ENCODE measurements around the gene GPBP1L1.

GPBP1L1 gene

GRCh38 chr1:45669859-45670655 is 16.3 kb downstream of the GPBP1L1 start:
- DNase-seq (ENCODE audit: low read depth, low spot score): no peak
- no peak overlapping the region for H3K27ac ChIP-seq
- H3K36me3 ChIP-seq (ENCODE audit: insufficient read depth, low read length): peaks cover 13% of the 10 kb centered on the region
- H3K9me3 ChIP-seq (ENCODE audit: low read depth, low read length): no peaks in the 10 kb centered on the region
- no peak overlapping the region for H3K4me3 ChIP-seq
- no peak for TF ChIP-seq POLR2AphosphoS5 (IDR thresholded peaks at IDR 0.05; ENCODE audit: borderline replicate concordance, low read depth, low read length)
- no peak for TF ChIP-seq EZH2 (IDR thresholded peaks at IDR 0.05)
- no peak for TF ChIP-seq FOXP2 (optimal IDR thresholded peaks at IDR 0.05; ENCODE audit: control extremely low read depth, extremely low read length, insufficient read depth)
- H3K9ac ChIP-seq (ENCODE audit: insufficient read length): no peak overlapping the region

GRCh38 chr1:45669379-45669778 is 17.0 kb downstream of the GPBP1L1 start:
- DNase-seq (ENCODE audit: low read depth, low spot score): no peak
- Histone ChIP-seq H3K36me3 (ENCODE audit: insufficient read depth, low read length) (peaks cover 10% of the 10 kb centered on the region), H3K4me3 (no peak overlapping the region), H3K27ac (no peak overlapping the region), H3K9ac (ENCODE audit: insufficient read length) (no peak overlapping the region), H3K9me3 (ENCODE audit: low read depth, low read length) (no peaks in the 10 kb centered on the region)
- TF ChIP-seq POLR2AphosphoS5 (IDR thresholded peaks at IDR 0.05; ENCODE audit: borderline replicate concordance, low read depth, low read length) (no peak), EZH2 (IDR thresholded peaks at IDR 0.05) (no peak), FOXP2 (optimal IDR thresholded peaks at IDR 0.05; ENCODE audit: control extremely low read depth, extremely low read length, insufficient read depth) (no peak)

- Histone ChIP-seq H3K36me3 (ENCODE audit: insufficient read depth, low read length) (peaks cover 8% of the 10 kb centered on the region), H3K9me3 (ENCODE audit: low read depth, low read length) (no peaks in the 10 kb centered on the region), H3K27ac (no peak overlapping the region), H3K9ac (ENCODE audit: insufficient read length) (no peak overlapping the region), H3K4me3 (no peak overlapping the region)
- no peak for DNase-seq (ENCODE audit: low read depth, low spot score)
- TF ChIP-seq FOXP2 (optimal IDR thresholded peaks at IDR 0.05; ENCODE audit: control extremely low read depth, extremely low read length, insufficient read depth) (no peak), EZH2 (IDR thresholded peaks at IDR 0.05) (no peak), POLR2AphosphoS5 (IDR thresholded peaks at IDR 0.05; ENCODE audit: borderline replicate concordance, low read depth, low read length) (no peak)
Measured at GRCh38 chr1:45668526-45668925, 17.8 kb downstream of the GPBP1L1 start.

- Histone ChIP-seq H3K4me3 (no peak overlapping the region), H3K36me3 (ENCODE audit: insufficient read depth, low read length) (peaks cover 8% of the 10 kb centered on the region), H3K9ac (ENCODE audit: insufficient read length) (no peak overlapping the region), H3K27ac (no peak overlapping the region), H3K9me3 (ENCODE audit: low read depth, low read length) (no peaks in the 10 kb centered on the region)
- DNase-seq (ENCODE audit: low read depth, low spot score): no peak
- TF ChIP-seq POLR2AphosphoS5 (IDR thresholded peaks at IDR 0.05; ENCODE audit: borderline replicate concordance, low read depth, low read length) (no peak), FOXP2 (optimal IDR thresholded peaks at IDR 0.05; ENCODE audit: control extremely low read depth, extremely low read length, insufficient read depth) (no peak), EZH2 (IDR thresholded peaks at IDR 0.05) (no peak)
Measured at GRCh38 chr1:45667321-45668111, 18.8 kb downstream of the GPBP1L1 start.

- TF ChIP-seq POLR2AphosphoS5 (IDR thresholded peaks at IDR 0.05; ENCODE audit: borderline replicate concordance, low read depth, low read length) (no peak), EZH2 (IDR thresholded peaks at IDR 0.05) (no peak), FOXP2 (optimal IDR thresholded peaks at IDR 0.05; ENCODE audit: control extremely low read depth, extremely low read length, insufficient read depth) (no peak)
- no peak overlapping the region for H3K4me3 ChIP-seq
- no peaks in the 10 kb centered on the region for H3K9me3 ChIP-seq (ENCODE audit: low read depth, low read length)
- H3K36me3 ChIP-seq (ENCODE audit: insufficient read depth, low read length): peaks cover 8% of the 10 kb centered on the region
- no peak overlapping the region for H3K27ac ChIP-seq
- H3K9ac ChIP-seq (ENCODE audit: insufficient read length): no peak overlapping the region
- DNase-seq (ENCODE audit: low read depth, low spot score): no peak
Measured at GRCh38 chr1:45666836-45667235, 19.5 kb downstream of the GPBP1L1 start.

GRCh38 chr1:45660336-45660735 is 26.0 kb downstream of the GPBP1L1 start:
- TF ChIP-seq POLR2AphosphoS5 (IDR thresholded peaks at IDR 0.05; ENCODE audit: borderline replicate concordance, low read depth, low read length) (no peak), EZH2 (IDR thresholded peaks at IDR 0.05) (no peak), FOXP2 (optimal IDR thresholded peaks at IDR 0.05; ENCODE audit: control extremely low read depth, extremely low read length, insufficient read depth) (no peak)
- Histone ChIP-seq H3K9ac (ENCODE audit: insufficient read length) (no peak overlapping the region), H3K36me3 (ENCODE audit: insufficient read depth, low read length) (peaks cover 58% of the 10 kb centered on the region), H3K4me3 (no peak overlapping the region), H3K9me3 (ENCODE audit: low read depth, low read length) (no peaks in the 10 kb centered on the region), H3K27ac (no peak overlapping the region)
- DNase-seq (ENCODE audit: low read depth, low spot score): no peak

- Histone ChIP-seq H3K27ac (no peak overlapping the region), H3K4me3 (no peak overlapping the region), H3K36me3 (ENCODE audit: insufficient read depth, low read length) (peaks cover 69% of the 10 kb centered on the region), H3K9me3 (ENCODE audit: low read depth, low read length) (no peaks in the 10 kb centered on the region), H3K9ac (ENCODE audit: insufficient read length) (no peak overlapping the region)
- TF ChIP-seq FOXP2 (optimal IDR thresholded peaks at IDR 0.05; ENCODE audit: control extremely low read depth, extremely low read length, insufficient read depth) (no peak), POLR2AphosphoS5 (IDR thresholded peaks at IDR 0.05; ENCODE audit: borderline replicate concordance, low read depth, low read length) (no peak), EZH2 (IDR thresholded peaks at IDR 0.05) (no peak)
- DNase-seq (ENCODE audit: low read depth, low spot score): no peak
Measured at GRCh38 chr1:45659222-45659621, 27.1 kb downstream of the GPBP1L1 start.

GRCh38 chr1:45658171-45658570 is 28.2 kb downstream of the GPBP1L1 start:
- no peak overlapping the region for H3K27ac ChIP-seq
- no peaks in the 10 kb centered on the region for H3K9me3 ChIP-seq (ENCODE audit: low read depth, low read length)
- DNase-seq (ENCODE audit: low read depth, low spot score): no peak
- peaks cover 79% of the 10 kb centered on the region for H3K36me3 ChIP-seq (ENCODE audit: insufficient read depth, low read length)
- H3K9ac ChIP-seq (ENCODE audit: insufficient read length): no peak overlapping the region
- no peak overlapping the region for H3K4me3 ChIP-seq
- no peak for TF ChIP-seq EZH2 (IDR thresholded peaks at IDR 0.05)
- TF ChIP-seq POLR2AphosphoS5 (IDR thresholded peaks at IDR 0.05; ENCODE audit: borderline replicate concordance, low read depth, low read length): no peak
- no peak for TF ChIP-seq FOXP2 (optimal IDR thresholded peaks at IDR 0.05; ENCODE audit: control extremely low read depth, extremely low read length, insufficient read depth)
